Measurements from ENCODE around the gene HYI.
"Not testable (repeated sequence)": the region's sequence is repeated elsewhere in the genome, so short reads cannot be mapped to it uniquely, and the experiment has no call there.

HYI gene

GRCh38 chr1:43453442-43454269 is at the start of gene HYI:
HYI (minus strand) TSS chr1:43453931; CDS start chr1:43453793, 138 bp downstream.
- peak; percentile 30 for DNase-seq

GRCh38 chr1:43501806-43502205 is 48.1 kb upstream of the HYI start:
- DNase-seq: not testable (repeated sequence)

DNA sequence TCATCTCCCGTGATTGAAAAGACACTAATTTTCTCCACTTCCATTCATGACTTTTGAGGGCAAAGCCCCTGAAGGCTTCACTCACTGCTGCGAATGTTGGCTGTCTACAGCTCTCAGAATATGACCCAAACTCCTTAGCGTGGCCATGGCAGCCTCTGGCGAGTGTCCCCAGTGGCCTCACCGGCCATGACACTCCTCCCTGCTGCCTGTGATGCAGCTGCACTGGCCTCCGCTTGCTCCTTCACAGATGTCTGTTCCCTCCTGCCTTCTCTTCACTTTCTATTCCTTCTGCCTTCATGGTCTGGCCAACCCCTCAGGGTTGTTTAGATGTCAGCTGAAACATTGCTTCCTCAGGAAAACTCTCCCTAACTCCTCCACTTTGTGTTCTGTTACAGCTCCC is 46.2 kb upstream of the HYI start:
- no peak for DNase-seq

DNA sequence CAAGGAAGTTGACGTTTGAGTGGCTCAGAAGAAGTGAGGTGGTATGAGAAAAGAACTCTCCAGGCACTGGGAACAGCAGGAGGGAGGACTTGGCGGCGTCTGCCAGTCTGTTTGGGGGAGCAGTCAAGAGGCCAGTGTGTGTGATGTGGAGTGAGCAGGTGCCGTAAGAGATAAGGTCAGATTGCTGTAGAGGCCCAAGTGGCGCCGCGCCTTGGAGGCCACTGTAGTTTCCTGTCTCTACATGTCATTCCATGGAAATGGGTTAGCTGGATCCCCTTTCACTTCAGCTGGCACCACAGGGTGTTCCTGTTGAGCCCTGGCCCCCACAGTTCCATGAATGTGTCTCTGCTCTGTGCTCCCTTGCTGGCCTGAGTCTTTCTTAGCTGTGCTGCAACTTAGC is 41.5 kb upstream of the HYI start:
- no peak for DNase-seq

GRCh38 chr1:43493661-43494450 is 40.1 kb upstream of the HYI start:
- DNase-seq: no peak

- no peak for DNase-seq
Measured at GRCh38 chr1:43492826-43493225, 39.1 kb upstream of the HYI start.

DNA sequence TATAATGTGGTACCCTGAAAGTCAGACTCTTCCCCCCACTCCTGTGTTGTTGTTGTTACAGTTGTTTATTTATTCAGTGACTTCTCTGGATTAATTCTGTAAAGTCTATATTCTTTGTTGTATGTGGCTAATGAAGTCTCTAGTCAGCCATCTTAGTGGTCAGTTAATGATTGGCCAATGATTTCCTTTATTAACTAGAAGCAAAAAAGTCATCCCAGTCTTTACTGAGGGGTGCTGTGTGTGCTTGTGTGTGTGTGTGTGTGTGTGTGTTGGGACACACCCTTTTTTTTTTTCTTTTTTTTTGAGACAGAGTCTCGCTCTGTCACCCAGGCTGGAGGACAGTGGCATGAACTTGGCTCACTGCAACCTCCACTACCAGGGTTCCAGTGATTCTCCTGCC is 37.3 kb upstream of the HYI start:
- DNase-seq: no peak

- DNase-seq: no peak
Measured at GRCh38 chr1:43488165-43488564, 34.4 kb upstream of the HYI start.

GRCh38 chr1:43484367-43484766 is 30.6 kb upstream of the HYI start:
- no peak for DNase-seq

DNA sequence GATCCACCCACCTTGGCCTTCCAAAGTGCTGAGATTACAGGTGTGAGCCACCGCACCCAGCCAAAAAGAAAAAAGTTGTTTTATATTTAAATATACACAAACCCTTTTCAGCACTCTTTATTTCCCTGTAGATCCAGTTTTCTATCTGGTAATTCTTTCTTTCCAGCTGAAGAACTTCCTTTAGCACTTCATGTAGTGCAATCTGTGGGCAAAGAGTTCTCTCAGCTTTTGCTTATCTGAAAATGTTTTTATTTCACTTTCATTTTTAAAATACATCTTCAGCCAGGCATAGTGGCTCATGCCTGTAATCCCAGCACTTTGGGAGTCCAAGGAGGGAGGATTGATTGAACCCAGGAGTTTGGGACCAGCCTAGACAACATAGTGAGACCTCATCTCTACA is 28.5 kb upstream of the HYI start:
- DNase-seq: no peak

DNA sequence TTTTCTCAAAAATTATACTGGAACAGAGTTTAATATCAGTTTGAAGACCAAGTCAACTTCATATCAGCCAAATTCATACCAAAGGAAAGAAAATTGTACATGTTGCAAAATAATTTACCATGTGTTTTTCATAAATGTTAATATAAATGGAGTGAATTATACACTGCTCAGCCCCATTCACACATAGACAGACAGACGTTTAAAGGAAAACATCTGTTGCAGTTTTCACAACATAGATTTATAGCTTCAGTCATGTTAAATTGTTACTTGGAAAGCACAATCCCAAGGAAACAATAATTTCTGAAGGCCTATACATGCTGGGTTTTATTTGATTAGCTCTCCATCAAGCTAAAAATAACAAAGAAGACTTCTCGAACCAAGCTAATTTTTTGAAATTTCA is 27.8 kb upstream of the HYI start:
- DNase-seq: no peak

DNA sequence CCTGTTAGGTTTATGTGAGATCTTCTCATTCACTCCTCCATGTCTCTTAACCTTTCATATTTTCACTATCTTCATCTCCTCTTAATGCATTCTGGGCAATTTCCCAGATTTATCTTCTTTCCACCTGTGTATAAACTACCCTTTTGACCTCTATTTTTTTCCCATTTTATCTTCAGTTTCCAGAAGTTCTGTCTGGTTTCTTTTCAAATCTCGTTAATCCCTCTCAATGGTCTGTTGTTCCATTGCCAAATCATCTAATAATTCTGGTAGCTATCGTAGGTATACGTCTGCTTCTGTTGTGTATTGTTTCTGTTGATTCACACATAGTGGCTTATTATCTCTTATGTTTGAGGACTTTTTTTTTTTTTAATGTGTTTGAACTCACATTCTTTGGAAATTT is 25.7 kb upstream of the HYI start:
- DNase-seq: no peak

GRCh38 chr1:43477716-43478115 is 24.0 kb upstream of the HYI start:
- DNase-seq: no peak

DNA sequence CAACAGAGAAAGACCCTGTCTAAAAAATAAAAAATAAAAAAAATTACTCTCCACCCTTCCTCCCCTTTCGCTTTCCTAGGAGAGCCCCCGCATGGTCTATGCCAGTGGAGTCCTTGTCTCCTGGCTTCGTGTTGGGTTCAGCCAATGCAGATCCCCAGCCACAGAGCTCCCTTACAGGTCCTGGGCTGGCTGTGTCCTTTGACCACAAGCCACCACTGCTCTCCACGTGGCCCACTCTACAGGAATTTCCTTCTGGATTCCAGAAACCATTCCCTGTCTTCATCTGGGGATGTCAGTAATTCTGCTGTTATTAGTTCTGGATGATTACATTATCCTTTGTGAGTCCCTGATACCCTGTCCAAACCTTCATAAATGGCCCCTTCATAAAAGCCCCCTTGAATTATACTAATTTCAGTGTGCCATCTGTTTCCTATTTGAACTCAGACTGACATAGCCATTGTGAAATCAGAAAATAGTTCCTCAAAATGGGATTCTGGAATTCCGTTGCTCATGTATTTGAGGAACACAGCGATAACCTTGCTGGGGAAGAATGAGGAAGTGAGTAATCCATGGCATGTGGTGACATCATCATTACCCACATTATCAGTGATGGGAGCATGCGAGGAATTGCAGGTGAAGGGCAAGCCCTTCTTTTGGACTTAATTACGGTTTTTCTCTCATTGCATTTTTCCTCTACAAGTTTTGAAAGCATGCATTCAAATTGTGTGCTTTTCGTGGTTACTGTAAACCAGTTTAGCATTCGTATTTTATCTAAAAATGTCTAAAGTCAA is 22.1 kb upstream of the HYI start:
- DNase-seq: not testable (repeated sequence)

GRCh38 chr1:43473463-43473862 is 19.7 kb upstream of the HYI start:
- no peak for DNase-seq

- DNase-seq: not testable (repeated sequence)
Measured at GRCh38 chr1:43472463-43473151, 18.9 kb upstream of the HYI start.

DNA sequence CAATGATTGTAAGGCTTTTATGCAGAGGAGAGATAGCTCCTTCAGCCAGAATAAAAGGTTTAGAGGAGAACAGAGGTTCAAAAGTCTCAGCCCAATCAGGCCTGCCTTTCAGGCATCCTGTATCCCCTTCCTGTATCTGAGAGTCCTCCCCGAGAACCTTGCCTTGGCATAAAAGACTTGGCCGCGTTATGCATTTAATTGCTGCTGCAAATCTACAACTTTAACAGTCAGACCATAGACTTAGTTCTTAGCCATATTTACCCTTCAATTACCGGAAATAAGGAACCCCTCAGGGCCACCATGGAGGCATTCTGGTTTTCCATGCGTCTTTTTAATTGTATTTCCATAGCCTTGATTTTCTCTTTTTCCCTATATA is 18.3 kb upstream of the HYI start:
- no peak for DNase-seq

DNA sequence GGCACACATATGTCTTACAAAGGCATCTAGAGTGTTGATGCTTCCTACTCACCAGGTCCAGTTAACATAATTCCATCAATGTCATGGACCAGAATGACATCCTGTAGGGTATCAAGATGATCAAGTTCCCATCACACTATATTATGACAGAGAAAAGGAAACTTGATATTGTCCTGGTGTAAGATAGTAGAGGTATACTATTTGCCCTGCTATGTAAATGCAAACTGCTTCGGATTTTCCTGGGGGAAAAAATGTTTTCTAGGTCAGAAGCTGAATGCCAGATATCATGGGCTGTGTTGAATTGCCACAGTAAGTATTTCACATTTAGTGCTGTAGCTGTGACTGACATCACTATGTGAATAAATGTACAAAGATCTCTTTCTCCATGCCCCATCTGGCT is 16.2 kb upstream of the HYI start:
- DNase-seq: no peak

DNA sequence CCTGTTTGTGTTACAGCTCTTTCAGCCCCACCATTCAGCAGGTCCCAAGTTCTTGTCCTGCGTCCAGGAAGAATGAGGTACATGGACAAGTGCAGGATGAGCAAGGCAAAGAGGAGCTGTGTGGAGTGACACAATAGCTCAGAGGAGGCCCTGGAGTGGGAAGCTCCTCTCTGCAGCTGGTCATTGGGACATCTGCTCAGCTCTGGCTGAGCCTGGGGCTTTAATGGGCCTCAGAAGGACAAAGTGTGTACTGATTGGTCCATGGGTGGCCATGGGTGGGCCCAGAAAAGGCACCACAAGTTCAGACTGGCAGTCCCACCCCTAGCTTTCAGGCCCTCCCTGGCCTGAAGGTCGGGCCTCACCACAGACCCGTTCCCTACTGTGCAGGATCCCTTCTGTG is 14.7 kb upstream of the HYI start:
- no peak for DNase-seq

GRCh38 chr1:43466403-43466802 is 12.7 kb upstream of the HYI start:
- no peak for DNase-seq

- DNase-seq: no peak
Measured at GRCh38 chr1:43465505-43466067, 11.9 kb upstream of the HYI start.

GRCh38 chr1:43464681-43465504 is 11.2 kb upstream of the HYI start:
- no peak for DNase-seq

Data from KG1 (cell line).